ENCODE data around the gene ADGRL3. TPM values are rescaled to one million over a fixed set of nuclear protein-coding genes. Genes with fewer than 3 reads are reported as not detected.
"Not testable (repeated sequence)": the region's sequence is repeated elsewhere in the genome, so short reads cannot be mapped to it uniquely, and the experiment has no call there.

ADGRL3 gene
- total and polyA plus RNA-seq, 4 donors = 0.39 to 59.9 (median 2.9) TPM

DNA sequence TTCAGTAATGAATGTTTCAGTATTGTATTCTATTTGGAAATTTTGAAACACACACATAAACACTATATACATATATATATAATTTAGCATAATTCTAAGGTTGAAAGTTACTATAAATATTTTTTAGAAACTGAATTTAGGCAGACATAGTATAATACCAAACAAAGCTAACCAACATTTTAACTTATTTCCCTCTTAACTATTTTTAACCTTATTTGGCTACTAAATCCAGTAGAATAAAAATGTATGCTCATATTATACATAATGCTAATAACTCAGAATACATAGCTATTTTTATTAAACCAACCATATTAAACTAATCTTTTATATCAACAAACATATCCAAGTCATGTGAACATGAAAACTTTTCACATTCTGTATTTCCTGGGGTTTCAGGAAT is 563.6 kb downstream of the ADGRL3 start:
- Histone ChIP-seq H3K4me3 (no peak overlapping the region), H3K27ac (ENCODE audit: low read depth in 1 of 2, low read length in 1 of 2) (no peak overlapping the region), H3K4me1 (ENCODE audit: control insufficient read depth in 5 of 5, insufficient read depth in 5 of 5, low read length in 5 of 5) (no peaks in the 10 kb centered on the region), H3K36me3 (ENCODE audit: control insufficient read depth in 4 of 4, insufficient read depth in 4 of 4, low read length in 4 of 4) (no peaks in the 10 kb centered on the region), H3K27me3 (ENCODE audit: control insufficient read depth in 3 of 3, insufficient read depth in 3 of 3, low read length in 2 of 3) (no peaks in the 10 kb centered on the region), H3K9ac (ENCODE audit: insufficient read depth in 1 of 2, low read length in 2 of 2) (no peak overlapping the region), H3K9me3 (ENCODE audit: control insufficient read depth in 4 of 4, insufficient read depth in 3 of 4, low read length in 3 of 4) (peaks cover 0 to 6% (median 2%) of the 10 kb centered on the region in 4 donors)
- TF ChIP-seq CTCF (IDR thresholded peaks at IDR 0.05; ENCODE audit: control extremely low read depth, extremely low read depth) = no peak
- ATAC-seq (ENCODE audit: insufficient read depth, low FRiP score) = no peak
- DNase-seq = no peak

GRCh38 chr4:61764090-61764489 is 564.0 kb downstream of the ADGRL3 start:
- H3K27me3 ChIP-seq (ENCODE audit: control insufficient read depth in 3 of 3, insufficient read depth in 3 of 3, low read length in 2 of 3); H3K9me3 ChIP-seq (ENCODE audit: control insufficient read depth in 4 of 4, insufficient read depth in 3 of 4, low read length in 3 of 4); H3K36me3 ChIP-seq (ENCODE audit: control insufficient read depth in 4 of 4, insufficient read depth in 4 of 4, low read length in 4 of 4); H3K4me3 ChIP-seq; H3K27ac ChIP-seq (ENCODE audit: low read depth in 1 of 2, low read length in 1 of 2); DNase-seq; H3K9ac ChIP-seq (ENCODE audit: insufficient read depth in 1 of 2, low read length in 2 of 2); H3K4me1 ChIP-seq (ENCODE audit: control insufficient read depth in 5 of 5, insufficient read depth in 5 of 5, low read length in 5 of 5); ATAC-seq (ENCODE audit: insufficient read depth, low FRiP score): not testable (repeated sequence)
- 78 to 87% methylated on average over 7 to 9 of the region's 9 CpGs for WGBS, 2 donors

- ATAC-seq (ENCODE audit: insufficient read depth, low FRiP score); H3K27ac ChIP-seq (ENCODE audit: low read depth in 1 of 2, low read length in 1 of 2); H3K4me1 ChIP-seq (ENCODE audit: control insufficient read depth in 5 of 5, insufficient read depth in 5 of 5, low read length in 5 of 5); H3K36me3 ChIP-seq (ENCODE audit: control insufficient read depth in 4 of 4, insufficient read depth in 4 of 4, low read length in 4 of 4); H3K9me3 ChIP-seq (ENCODE audit: control insufficient read depth in 4 of 4, insufficient read depth in 3 of 4, low read length in 3 of 4); H3K9ac ChIP-seq (ENCODE audit: insufficient read depth in 1 of 2, low read length in 2 of 2); H3K27me3 ChIP-seq (ENCODE audit: control insufficient read depth in 3 of 3, insufficient read depth in 3 of 3, low read length in 2 of 3); H3K4me3 ChIP-seq; DNase-seq: not testable (repeated sequence)
- WGBS, 2 donors = 92 to 93% methylated on average over 9 to 13 of the region's 14 CpGs
Observed at GRCh38 chr4:61769444-61770167, 569.5 kb downstream of the ADGRL3 start.

GRCh38 chr4:61770456-61770855 is 570.3 kb downstream of the ADGRL3 start:
- no peak overlapping the region for H3K4me3 ChIP-seq
- WGBS, 2 donors = 91 to 95% methylated on average over 1 of the region's 1 CpG

More at GRCh38 chr4:61770456-61770855, 570.3 kb downstream of the ADGRL3 start:
- H3K27ac ChIP-seq (ENCODE audit: low read depth in 1 of 2, low read length in 1 of 2) = no peak overlapping the region
- H3K9me3 ChIP-seq (ENCODE audit: control insufficient read depth in 4 of 4, insufficient read depth in 3 of 4, low read length in 3 of 4) = no peaks in the 10 kb centered on the region
- H3K4me1 ChIP-seq (ENCODE audit: control insufficient read depth in 5 of 5, insufficient read depth in 5 of 5, low read length in 5 of 5) = no peaks in the 10 kb centered on the region
- H3K9ac ChIP-seq (ENCODE audit: insufficient read depth in 1 of 2, low read length in 2 of 2) = no peak overlapping the region
- TF ChIP-seq CTCF (IDR thresholded peaks at IDR 0.05; ENCODE audit: control extremely low read depth, extremely low read depth) = no peak
- no peak for ATAC-seq (ENCODE audit: insufficient read depth, low FRiP score)
- no peaks in the 10 kb centered on the region for H3K27me3 ChIP-seq (ENCODE audit: control insufficient read depth in 3 of 3, insufficient read depth in 3 of 3, low read length in 2 of 3)
- DNase-seq = no peak
- H3K36me3 ChIP-seq (ENCODE audit: control insufficient read depth in 4 of 4, insufficient read depth in 4 of 4, low read length in 4 of 4) = no peaks in the 10 kb centered on the region
